AG09309 (cell line): Measurements from ENCODE around the gene PDE9A.
"Not testable (repeated sequence)": the region's sequence is repeated elsewhere in the genome, so short reads cannot be mapped to it uniquely, and the experiment has no call there.

Experiments used
- DNase-seq: peaks from one replicate; pipeline ENCODE4 v3.0.0-alpha.2; 2010; ENCODE audit warnings: low read depth
- H3K4me3 ChIP-seq: 2 replicates; pipeline ENCODE4 v1.5.1; 2011; ENCODE audit warnings: mild to moderate bottlenecking, low read depth, low read length, moderate library complexity; ENCODE audit not compliant: control insufficient read depth
- TF ChIP-seq, protein P1 (sequence below): IDR thresholded peaks from 2 replicates; pipeline ENCODE4 v1.5.1; 2011; ENCODE audit warnings: mild to moderate bottlenecking, low read depth, low read length, inconsistent platforms; ENCODE audit not compliant: insufficient read depth, control insufficient read depth; ENCODE audit errors: missing control alignments

PDE9A gene

DNA sequence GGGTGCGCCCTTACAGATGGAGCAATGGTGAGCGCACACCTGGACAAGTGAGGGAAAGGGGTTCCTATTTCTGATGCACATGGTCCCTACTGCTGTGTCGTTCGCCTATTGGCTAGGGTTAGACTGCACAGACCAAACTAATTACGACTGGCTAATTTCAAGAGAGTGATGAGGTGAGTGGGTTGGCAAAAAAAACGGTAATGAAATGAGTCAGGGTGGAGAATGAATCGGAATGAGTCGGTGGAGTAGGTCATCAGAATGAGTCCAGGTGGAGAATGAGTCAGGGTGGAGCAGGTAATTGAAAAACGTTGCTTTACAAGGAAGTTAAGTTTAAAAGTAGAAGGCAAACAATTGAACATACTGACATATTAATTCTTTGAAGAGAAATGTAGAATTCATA is 146.1 kb downstream of the PDE9A start:
- TF ChIP-seq, protein P1, sequence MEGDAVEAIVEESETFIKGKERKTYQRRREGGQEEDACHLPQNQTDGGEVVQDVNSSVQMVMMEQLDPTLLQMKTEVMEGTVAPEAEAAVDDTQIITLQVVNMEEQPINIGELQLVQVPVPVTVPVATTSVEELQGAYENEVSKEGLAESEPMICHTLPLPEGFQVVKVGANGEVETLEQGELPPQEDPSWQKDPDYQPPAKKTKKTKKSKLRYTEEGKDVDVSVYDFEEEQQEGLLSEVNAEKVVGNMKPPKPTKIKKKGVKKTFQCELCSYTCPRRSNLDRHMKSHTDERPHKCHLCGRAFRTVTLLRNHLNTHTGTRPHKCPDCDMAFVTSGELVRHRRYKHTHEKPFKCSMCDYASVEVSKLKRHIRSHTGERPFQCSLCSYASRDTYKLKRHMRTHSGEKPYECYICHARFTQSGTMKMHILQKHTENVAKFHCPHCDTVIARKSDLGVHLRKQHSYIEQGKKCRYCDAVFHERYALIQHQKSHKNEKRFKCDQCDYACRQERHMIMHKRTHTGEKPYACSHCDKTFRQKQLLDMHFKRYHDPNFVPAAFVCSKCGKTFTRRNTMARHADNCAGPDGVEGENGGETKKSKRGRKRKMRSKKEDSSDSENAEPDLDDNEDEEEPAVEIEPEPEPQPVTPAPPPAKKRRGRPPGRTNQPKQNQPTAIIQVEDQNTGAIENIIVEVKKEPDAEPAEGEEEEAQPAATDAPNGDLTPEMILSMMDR = no peak
- H3K4me3 ChIP-seq = no peak overlapping the region

DNA sequence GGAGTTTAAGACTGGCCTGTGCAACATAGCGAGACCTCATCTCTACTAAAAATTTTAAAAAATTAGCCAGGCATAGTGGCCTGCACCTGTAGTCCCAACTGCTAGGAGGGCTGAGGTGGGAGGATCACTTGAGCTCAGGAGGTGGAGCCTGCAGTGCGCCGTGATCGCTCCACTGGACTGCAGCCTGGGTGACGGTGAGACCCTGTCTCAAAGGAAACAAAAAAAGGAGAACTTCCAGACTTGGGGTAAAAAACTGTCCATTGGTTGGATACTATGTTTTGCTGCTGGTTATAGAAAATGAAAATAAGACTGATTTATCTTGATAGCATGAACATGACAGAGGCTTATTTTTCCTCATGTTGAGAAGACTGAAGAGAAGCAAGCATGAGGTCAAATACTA is 146.5 kb downstream of the PDE9A start:
- no peak for DNase-seq
- H3K4me3 ChIP-seq = no peak overlapping the region
- TF ChIP-seq, protein P1 = no peak

More for the DNA sequence above, 146.1 kb downstream of the PDE9A start:
- no peak for DNase-seq

DNA sequence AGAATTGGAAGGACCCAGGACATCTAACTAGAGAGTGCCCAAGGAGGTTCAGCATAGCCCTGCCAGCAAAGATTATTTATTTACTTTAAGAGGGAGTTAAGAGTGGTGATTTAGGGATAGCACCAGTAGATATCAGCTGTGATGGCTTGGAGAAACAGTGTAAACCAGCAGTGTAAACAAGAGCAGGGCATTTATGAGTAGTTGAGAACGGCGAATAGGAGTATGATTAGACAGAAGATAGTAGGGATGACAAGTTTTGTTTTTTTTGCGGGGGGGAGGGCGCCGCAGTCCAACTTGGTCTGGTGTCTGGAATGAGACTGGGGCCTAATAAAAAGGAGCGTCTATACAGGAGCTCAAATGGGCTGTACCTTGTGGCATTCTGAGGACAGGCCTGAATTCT is 148.2 kb downstream of the PDE9A start:
- not testable (repeated sequence) for H3K4me3 ChIP-seq, DNase-seq

DNA sequence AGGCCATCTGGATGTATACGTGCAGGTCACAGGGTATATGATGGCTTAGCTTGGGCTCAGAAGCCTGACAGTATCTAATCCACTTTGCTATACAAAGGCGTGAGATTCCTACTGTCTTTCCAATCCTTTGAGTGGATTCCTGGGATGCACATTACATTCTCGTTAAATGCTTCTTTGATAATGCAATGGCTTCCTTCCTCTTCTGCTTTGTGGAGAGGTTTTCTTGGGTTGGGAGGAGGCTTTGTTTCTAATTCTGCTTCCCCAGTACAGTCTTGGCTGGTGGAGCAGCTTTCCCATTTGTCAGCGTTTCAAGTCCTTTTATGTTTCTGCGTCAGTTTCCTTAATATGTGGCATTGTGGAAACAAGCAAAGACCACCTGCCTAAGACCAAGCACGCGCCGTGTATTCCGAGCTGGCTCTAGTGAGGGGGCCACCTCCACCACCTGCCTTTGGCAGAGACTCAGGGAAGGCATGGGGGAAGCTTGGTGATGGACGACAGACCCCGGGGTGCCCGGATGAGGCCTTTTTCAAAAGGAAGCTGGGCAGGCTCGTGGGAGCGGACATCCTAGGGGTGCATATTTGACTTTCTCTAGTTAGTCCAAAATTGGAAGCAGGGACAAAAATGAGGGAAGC is 153.2 kb downstream of the PDE9A start:
- no peak overlapping the region for H3K4me3 ChIP-seq
- TF ChIP-seq, protein P1 = no peak
- no peak for DNase-seq

DNA sequence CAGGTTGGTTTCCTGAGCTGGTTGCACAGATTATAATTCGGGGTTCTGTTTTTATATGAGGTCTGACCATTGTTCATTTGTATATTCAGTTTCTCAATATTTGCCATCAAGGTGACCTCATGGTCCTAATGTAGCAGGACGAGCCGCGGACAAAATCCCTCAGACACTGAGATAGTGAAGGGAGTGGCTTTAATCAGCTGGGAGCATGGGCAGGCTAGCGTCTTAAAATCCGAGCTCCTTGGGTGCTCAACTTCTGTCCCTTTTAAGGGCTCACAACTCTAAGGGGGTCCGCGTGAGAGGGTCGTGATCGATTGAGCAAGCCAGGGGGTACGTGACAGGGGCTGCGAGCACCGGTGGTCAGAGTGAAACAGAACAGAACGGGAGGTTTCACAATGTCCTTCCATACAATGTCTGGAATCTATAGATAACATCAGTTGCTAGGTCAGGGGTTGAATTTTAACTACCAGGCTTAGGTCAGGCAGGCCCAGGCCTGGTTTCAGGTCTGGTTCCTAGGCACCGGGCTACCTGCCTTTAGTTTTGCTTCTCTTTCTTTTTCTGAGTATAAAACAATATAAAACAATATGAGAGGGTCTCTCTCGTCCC is 154.0 kb downstream of the PDE9A start:
- not testable (repeated sequence) for H3K4me3 ChIP-seq, DNase-seq

GRCh38 chr21:42807938-42808613 is 154.7 kb downstream of the PDE9A start:
- DNase-seq = no peak
- H3K4me3 ChIP-seq = no peak overlapping the region
- TF ChIP-seq, protein P1 = no peak

GRCh38 chr21:42809171-42809570 is 155.8 kb downstream of the PDE9A start:
- TF ChIP-seq, protein P1 = no peak
- no peak overlapping the region for H3K4me3 ChIP-seq
- DNase-seq = no peak
